ENCODE data around the gene LRRC3. TPM values are rescaled to one million over a fixed set of nuclear protein-coding genes. Genes with fewer than 3 reads are reported as not detected.

LRRC3 gene
- total RNA-seq, 1 experiment from 2014 or later = 0.40 TPM

DNA sequence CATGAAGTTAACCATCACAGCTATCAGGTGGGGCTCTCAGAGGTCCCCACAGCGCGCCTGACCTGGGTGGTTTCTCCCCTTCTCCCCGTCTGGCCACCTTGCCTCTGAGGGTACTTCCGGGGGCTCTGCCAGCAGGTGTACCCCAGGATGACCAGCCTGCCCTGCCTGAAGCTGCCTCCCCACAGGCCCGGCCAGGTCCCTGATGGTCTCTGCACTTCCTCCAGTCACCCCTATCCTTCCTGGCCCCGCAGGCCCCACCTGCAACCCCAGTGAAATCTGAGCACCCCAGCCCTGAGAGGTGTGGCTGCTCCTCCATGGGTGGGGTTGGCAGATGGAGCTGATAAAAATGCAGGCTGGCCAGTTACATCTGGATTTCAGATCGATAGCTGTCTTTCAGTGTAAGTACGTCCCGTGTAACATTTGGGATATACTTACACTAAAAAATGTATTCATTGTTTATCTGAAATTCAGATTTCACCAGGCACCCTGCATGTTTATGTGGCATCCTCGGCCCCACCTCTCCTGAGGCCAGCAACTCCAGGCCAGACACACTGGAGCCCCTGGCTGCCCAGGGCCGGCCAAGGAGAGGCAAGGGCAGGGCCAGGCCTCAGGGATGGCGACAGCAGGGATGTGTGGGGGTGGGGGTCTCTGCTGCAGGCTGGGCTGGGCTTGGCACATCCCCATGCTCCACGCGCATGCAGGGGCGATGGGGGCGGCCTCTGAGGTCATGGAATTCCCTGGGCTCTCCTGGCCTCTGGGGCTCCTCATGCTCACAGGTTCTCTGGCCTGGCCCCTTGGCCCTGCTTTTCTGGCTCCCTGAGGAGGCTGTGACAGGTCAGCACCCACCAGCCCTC, 25.1 kb downstream of the LRRC3 start:
- TF ChIP-seq, protein P1, sequence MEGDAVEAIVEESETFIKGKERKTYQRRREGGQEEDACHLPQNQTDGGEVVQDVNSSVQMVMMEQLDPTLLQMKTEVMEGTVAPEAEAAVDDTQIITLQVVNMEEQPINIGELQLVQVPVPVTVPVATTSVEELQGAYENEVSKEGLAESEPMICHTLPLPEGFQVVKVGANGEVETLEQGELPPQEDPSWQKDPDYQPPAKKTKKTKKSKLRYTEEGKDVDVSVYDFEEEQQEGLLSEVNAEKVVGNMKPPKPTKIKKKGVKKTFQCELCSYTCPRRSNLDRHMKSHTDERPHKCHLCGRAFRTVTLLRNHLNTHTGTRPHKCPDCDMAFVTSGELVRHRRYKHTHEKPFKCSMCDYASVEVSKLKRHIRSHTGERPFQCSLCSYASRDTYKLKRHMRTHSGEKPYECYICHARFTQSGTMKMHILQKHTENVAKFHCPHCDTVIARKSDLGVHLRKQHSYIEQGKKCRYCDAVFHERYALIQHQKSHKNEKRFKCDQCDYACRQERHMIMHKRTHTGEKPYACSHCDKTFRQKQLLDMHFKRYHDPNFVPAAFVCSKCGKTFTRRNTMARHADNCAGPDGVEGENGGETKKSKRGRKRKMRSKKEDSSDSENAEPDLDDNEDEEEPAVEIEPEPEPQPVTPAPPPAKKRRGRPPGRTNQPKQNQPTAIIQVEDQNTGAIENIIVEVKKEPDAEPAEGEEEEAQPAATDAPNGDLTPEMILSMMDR (IDR thresholded peaks at IDR 0.05; ENCODE audit: unreplicated experiment) = no peak
- Mint-ChIP-seq H3K36me3 (ENCODE audit: insufficient read depth, unreplicated experiment) (no peaks in the 10 kb centered on the region), H3K4me1 (ENCODE audit: low read depth, unreplicated experiment) (peaks cover 8% of the 10 kb centered on the region), H3K4me3 (ENCODE audit: low read depth, unreplicated experiment) (no peak overlapping the region), H3K27ac (ENCODE audit: unreplicated experiment) (no peak overlapping the region), H3K27me3 (ENCODE audit: unreplicated experiment) (peaks cover 7% of the 10 kb centered on the region), H3K9me3 (ENCODE audit: low read depth, unreplicated experiment) (no peaks in the 10 kb centered on the region)
- no TSS peak for BruUV-seq (replicated peaks)
- CTCF ChIA-PET = interaction anchor here (1.4 kb wide), 1 partner anchor 19 kb away, joined by 3 read pairs; no protein-coding TSS in a partner anchor
- intact Hi-C loops (cut with micrococcal nuclease; ENCODE audit: unreplicated experiment) = no loop called here
- no peak for DNase-seq

DNA sequence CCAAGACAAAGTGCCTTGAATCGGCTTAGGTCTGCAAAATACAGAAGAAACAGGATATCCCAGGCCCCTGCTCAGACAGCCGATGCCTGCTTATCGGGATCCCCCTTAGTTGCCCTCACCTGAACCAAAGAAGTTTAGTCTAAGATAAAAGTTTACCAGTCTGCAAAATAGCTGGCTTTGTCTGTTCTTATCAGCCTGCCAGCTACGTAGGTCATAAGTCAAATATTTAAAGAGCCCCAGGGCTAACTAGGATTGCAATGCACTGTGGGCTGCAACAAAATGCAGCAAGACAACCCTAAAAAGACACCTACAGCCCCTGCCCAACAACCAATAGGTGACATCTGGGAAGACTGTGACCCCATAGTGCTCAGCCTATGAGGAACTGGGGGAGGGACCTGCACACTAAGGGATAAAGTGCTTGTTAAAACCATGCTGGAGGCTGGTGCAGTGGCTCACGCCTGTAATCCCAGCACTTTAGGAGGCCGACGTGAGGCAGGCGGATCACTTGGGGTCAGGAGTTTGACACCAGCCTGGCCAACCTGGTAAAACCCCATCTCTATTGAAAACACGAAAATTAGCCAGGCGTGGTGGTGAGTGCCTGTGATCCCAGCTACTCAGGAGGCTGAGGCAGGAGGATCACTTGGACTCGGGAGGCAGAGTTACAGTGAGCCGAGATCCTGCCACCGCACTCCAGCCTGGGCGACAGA, 27.4 kb downstream of the LRRC3 start:
- BruUV-seq (replicated peaks) = no TSS peak
- TF ChIP-seq, protein P1 (IDR thresholded peaks at IDR 0.05; ENCODE audit: unreplicated experiment) = no peak
- H3K4me3 Mint-ChIP-seq (ENCODE audit: low read depth, unreplicated experiment) = no peak overlapping the region
- no peaks in the 10 kb centered on the region for H3K9me3 Mint-ChIP-seq (ENCODE audit: low read depth, unreplicated experiment)
- CTCF ChIA-PET = no interaction called here
- H3K27ac Mint-ChIP-seq (ENCODE audit: unreplicated experiment) = no peak overlapping the region
- intact Hi-C loops (cut with micrococcal nuclease; ENCODE audit: unreplicated experiment) = no loop called here
- peaks cover 7% of the 10 kb centered on the region for H3K27me3 Mint-ChIP-seq (ENCODE audit: unreplicated experiment)
- H3K4me1 Mint-ChIP-seq (ENCODE audit: low read depth, unreplicated experiment) = peaks cover 8% of the 10 kb centered on the region
- H3K36me3 Mint-ChIP-seq (ENCODE audit: insufficient read depth, unreplicated experiment) = no peaks in the 10 kb centered on the region
- peak; percentile 9 for DNase-seq

DNA sequence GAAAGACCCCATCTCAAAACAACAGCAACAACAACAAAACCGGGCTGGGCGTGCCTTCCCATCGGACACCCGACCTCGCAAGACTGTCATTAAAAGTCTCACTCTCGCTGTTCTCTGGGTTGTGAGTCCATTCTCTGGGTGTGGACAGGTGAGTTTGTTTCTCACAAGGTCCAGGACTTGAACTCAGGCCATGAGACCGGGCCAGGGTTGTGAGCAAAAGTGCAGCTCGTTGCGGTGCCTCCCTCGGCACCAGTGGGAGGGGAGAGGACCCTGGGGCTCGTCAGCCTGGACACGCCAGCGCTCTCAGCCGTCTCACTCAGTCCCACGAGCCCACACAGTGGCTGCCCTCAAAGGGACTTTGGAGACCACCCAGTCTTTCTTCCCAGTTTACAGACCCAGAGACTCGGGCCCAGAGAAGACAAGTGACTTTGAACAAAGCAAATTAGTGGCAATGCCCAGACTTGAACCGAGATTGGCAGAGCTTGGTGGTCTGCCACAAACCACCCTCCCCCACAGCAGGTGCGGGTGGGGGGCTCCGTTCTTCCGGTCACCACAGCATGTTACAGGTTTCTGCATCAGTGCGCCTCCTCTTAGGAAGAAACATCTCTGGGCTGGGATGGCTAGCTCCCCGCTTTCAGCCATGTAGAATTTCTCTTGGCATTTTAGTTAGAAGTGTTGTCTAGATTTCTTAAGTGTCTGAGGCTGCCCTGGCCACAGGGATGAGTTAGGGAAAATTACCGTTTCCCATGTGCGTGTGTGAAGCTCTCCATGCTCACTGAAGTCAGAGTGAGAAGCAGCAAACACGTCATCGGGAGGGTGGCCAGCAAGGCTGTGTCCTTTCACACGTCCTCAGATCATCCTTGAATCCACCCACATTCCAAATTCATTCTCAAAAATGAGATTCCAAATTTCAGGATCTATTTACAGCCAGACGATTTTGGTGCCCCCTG, 28.3 kb downstream of the LRRC3 start:
- BruUV-seq (replicated peaks) = no TSS peak
- Mint-ChIP-seq H3K4me3 (ENCODE audit: low read depth, unreplicated experiment) (no peak overlapping the region), H3K9me3 (ENCODE audit: low read depth, unreplicated experiment) (no peaks in the 10 kb centered on the region), H3K4me1 (ENCODE audit: low read depth, unreplicated experiment) (peaks cover 8% of the 10 kb centered on the region), H3K36me3 (ENCODE audit: insufficient read depth, unreplicated experiment) (no peaks in the 10 kb centered on the region), H3K27me3 (ENCODE audit: unreplicated experiment) (peaks cover 11% of the 10 kb centered on the region), H3K27ac (ENCODE audit: unreplicated experiment) (no peak overlapping the region)
- CTCF ChIA-PET = no interaction called here
- DNase-seq = no peak
- TF ChIP-seq, protein P1 (IDR thresholded peaks at IDR 0.05; ENCODE audit: unreplicated experiment) = no peak
- intact Hi-C loops (cut with micrococcal nuclease; ENCODE audit: unreplicated experiment) = no loop called here
